Retinal pigment epithelial cell (primary cell): ENCODE data around the gene HDAC9.

Experiments
- DNase-seq: peaks from one replicate; pipeline ENCODE4 v3.0.0-alpha.2; 2010; ENCODE audit warnings: low read depth
- H3K4me3 ChIP-seq: 2 replicates; pipeline ENCODE4 v1.5.1; 2011; ENCODE audit warnings: mild to moderate bottlenecking, low read length, control low read depth, moderate library complexity
- TF ChIP-seq, protein P1 (sequence below): conservative IDR thresholded peaks from 2 replicates; pipeline ENCODE4 v1.5.1; 2011; ENCODE audit warnings: low read depth, low read length, control low read depth, inconsistent platforms

HDAC9 gene

DNA sequence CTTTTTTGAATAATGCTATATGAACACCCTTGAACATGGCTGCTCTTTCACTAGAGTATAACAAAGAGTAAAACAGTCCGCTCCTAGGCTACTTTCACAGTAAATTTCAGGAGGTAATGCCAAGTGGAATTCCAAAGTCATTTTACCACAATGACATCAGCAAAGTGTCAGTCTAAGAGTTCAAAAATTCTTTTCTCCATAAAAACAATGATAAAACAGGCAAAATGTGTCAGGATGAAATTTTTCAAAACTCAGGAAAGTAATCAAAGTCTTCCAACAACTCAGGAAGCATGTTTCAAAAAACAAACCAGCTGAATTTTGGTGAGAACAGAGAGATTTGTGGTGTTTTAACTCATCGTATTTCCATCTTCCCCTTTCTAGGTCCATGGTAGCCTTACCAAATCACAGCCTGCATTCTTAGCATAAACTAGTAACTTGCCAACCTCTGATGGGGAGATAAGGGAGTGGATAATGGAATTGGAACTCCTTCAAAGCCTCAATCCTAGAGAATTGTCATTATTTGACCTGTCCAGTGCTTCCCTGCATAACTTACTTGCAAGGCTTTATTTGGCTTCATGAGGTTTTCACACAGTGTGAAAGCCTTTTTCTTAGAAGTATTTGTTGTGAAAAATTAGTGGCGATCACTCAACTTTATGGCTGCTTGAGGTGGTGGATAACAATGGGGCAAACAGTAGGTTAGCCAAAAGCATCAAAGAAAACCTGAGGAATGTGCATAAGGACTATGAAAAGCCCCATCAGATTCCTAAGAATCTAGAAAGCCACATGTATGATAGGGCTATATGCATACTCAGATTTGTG, 302.7 kb downstream of the HDAC9 start:
- TF ChIP-seq, protein P1, sequence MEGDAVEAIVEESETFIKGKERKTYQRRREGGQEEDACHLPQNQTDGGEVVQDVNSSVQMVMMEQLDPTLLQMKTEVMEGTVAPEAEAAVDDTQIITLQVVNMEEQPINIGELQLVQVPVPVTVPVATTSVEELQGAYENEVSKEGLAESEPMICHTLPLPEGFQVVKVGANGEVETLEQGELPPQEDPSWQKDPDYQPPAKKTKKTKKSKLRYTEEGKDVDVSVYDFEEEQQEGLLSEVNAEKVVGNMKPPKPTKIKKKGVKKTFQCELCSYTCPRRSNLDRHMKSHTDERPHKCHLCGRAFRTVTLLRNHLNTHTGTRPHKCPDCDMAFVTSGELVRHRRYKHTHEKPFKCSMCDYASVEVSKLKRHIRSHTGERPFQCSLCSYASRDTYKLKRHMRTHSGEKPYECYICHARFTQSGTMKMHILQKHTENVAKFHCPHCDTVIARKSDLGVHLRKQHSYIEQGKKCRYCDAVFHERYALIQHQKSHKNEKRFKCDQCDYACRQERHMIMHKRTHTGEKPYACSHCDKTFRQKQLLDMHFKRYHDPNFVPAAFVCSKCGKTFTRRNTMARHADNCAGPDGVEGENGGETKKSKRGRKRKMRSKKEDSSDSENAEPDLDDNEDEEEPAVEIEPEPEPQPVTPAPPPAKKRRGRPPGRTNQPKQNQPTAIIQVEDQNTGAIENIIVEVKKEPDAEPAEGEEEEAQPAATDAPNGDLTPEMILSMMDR, result no peak
- DNase-seq, result no peak
- H3K4me3 ChIP-seq, result no peak overlapping the region

DNA sequence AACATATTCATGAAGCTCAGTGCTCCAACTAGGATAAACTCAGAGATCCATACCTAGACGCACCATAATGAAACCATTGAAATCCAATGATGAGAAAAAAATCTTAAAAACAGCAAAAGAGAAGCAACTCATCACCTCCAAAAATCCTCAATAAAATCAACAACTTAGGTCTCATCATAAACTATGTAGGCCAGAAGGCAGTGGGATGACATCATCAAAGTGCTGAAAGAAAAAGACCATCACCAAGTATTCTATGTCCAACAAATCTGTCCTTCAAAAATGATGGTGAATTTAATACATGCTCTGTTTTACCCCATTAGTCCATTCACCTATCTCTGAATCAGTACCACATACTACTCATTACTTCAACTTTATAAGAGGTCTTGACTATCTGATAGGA, 304.4 kb downstream of the HDAC9 start:
- no peak overlapping the region for H3K4me3 ChIP-seq
- TF ChIP-seq, protein P1, result no peak
- no peak for DNase-seq

DNA sequence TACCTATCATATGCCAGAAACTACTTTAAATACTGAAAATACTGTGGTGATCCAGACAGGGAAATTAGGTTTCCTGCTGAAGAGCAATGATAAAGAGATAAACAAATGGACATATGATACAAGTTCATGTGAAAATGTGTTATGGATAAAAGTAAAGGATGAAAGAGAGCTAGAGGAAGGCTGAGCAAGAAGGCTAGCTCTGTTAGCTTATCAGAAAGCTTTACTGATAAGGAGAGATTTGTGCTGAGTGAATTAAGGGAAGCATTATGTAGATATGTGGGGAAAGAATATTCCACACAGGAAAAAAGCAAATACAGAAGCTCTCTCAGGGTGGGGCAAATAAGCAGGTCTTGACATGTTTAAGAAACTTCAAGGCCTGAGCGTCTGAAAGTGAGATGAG, 308.4 kb downstream of the HDAC9 start:
- no peak for DNase-seq
- TF ChIP-seq, protein P1, result no peak
- no peak overlapping the region for H3K4me3 ChIP-seq

DNA sequence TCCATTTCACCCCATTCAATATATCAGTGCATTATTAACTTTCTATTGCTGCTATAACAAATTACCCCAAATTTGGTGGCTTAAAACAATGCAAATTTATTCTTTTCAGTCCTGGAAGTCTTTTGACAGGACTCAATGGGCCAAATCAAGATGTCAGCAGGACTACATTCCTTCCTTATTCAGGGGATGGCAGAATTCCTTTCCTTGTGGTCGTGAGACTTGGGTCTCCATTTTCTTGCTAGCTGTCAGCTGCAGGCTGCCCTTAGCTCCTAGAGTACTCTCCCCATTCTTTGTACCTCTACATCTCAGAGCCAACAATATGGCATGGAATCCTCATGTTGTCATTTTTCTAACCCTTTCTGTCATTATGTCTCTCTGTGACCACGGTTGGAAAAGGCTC, 310.6 kb downstream of the HDAC9 start:
- no peak for DNase-seq
- TF ChIP-seq, protein P1, result no peak
- H3K4me3 ChIP-seq, result no peak overlapping the region

DNA sequence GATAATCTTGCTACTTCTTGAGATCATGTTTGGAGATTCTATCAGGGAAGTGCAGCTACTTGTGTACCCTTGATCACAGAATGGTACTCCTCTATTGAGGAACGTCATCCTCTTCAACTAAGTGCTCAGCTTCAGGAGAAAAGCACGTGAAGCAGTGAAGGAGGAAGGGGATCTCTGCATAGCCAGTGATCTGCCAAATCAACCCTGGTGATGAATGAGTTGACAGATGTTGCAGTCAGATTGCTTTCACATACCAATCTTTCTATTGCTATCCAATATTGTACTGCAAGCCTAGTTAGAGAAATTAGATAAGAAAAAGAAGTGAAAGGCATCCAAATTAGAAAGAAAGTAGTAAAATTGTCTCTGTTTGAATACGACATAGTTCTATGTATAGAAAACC, 312.5 kb downstream of the HDAC9 start:
- no peak overlapping the region for H3K4me3 ChIP-seq
- TF ChIP-seq, protein P1, result no peak
- no peak for DNase-seq

DNA sequence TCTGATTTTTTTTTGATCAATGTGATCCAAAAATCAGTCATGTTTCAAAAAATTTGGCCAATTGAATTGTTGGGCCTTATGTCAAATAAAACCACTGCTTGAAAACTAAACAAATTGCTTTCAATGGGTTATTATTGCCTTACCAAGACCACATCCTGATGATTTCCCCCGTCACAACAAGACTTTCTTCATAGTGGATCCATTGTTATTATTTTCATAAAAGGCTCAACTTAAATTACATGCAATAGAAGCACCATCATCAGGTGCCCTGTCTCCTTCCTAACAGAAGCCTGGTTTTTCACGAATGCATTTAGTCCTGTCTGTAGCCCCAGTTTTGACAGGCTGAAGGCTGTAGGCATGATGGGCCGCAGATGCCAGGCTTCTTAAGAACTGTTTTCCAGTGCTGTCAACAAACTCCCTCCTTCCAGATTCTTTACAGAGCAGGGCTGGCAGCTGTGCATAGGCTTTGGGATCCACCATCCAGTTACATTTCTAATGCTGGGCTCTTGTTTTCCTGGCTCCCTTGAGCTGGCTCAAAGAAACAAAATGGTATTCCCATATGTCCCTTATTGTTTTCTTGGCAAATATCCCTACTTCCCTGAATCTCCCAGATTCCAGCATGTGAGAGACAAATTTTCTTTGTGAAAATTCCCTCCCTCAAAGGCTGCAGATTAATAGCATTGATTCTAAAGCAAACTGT, 319.9 kb downstream of the HDAC9 start:
- TF ChIP-seq, protein P1, result no peak
- no peak for DNase-seq
- no peak overlapping the region for H3K4me3 ChIP-seq

DNA sequence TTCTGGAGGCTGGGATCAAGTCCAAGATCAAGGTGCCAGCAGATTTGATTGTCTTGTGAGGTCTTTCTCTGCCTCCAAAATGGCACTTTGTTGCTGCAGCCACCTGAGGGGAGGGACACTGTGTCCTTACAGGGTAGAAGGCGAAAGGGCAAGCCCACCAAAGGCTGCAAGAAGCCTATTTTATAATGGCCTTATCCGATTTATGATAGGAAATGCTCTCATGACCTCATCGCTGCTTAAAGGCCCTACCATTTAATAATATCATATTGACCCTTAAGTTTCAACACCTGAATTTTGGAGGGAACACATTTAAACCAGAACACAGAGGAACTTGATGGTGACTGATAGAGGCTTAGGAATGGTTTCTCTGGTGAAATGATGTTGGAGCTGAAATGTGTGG, 325.4 kb downstream of the HDAC9 start:
- TF ChIP-seq, protein P1, result no peak
- H3K4me3 ChIP-seq, result no peak overlapping the region
- DNase-seq, result no peak
